Hippocampal formation (tissue), 2 donors: ENCODE data around the gene ACOXL.

Source experiments
- DNase-seq, 2 donors: peaks; one replicate each; lab custom pipeline; 2025; lab: John Stamatoyannopoulos, UW

The ACOXL gene

GRCh38 chr2:110718990-110719389, 13.4 kb upstream of the ACOXL start:
- no peak for DNase-seq

GRCh38 chr2:110720547-110720946, 11.8 kb upstream of the ACOXL start:
- DNase-seq: no peak

- no peak for DNase-seq
These were observed 7.6 kb upstream of the ACOXL start for GRCh38 chr2:110724820-110725219.

GRCh38 chr2:110725370-110725769, 7.0 kb upstream of the ACOXL start:
- no peak for DNase-seq

GRCh38 chr2:110725859-110726258, 6.5 kb upstream of the ACOXL start:
- DNase-seq: no peak

GRCh38 chr2:110726285-110726684, 6.1 kb upstream of the ACOXL start:
- no peak for DNase-seq

GRCh38 chr2:110727923-110728322, 4.5 kb upstream of the ACOXL start:
- no peak for DNase-seq

GRCh38 chr2:110729106-110729505, 3.3 kb upstream of the ACOXL start:
- DNase-seq: no peak

- DNase-seq: no peak
These were observed 1.3 kb upstream of the ACOXL start for GRCh38 chr2:110731064-110731463.

- no peak for DNase-seq
These were observed 3.0 kb downstream of the ACOXL start for GRCh38 chr2:110735366-110735765.

GRCh38 chr2:110737783-110738182, 5.4 kb downstream of the ACOXL start:
- no peak for DNase-seq

- DNase-seq: no peak
These were observed 8.5 kb downstream of the ACOXL start for GRCh38 chr2:110740747-110741349.

GRCh38 chr2:110741491-110741980, 9.2 kb downstream of the ACOXL start:
- no peak for DNase-seq

GRCh38 chr2:110742412-110742811, 10.0 kb downstream of the ACOXL start:
- DNase-seq: no peak

GRCh38 chr2:110743600-110743999, 11.2 kb downstream of the ACOXL start:
- no peak for DNase-seq

GRCh38 chr2:110744429-110744828, 12.1 kb downstream of the ACOXL start:
- no peak for DNase-seq

- DNase-seq: no peak
These were observed 12.7 kb downstream of the ACOXL start for GRCh38 chr2:110745048-110745447.

GRCh38 chr2:110746586-110747521, 14.5 kb downstream of the ACOXL start:
- DNase-seq: no peak

- no peak for DNase-seq
These were observed 15.4 kb downstream of the ACOXL start for GRCh38 chr2:110747522-110748488.

- DNase-seq: no peak
These were observed 16.1 kb downstream of the ACOXL start for GRCh38 chr2:110748489-110748867.

- no peak for DNase-seq
These were observed 19.3 kb downstream of the ACOXL start for GRCh38 chr2:110751642-110752041.

GRCh38 chr2:110752871-110753270, 20.5 kb downstream of the ACOXL start:
- no peak for DNase-seq
